SU-DHL-6 (cell line): ENCODE results near the gene THAP10.

Source experiments
- EZH2phosphoT487 ChIP-seq: fragments of 200-600 bp; sonication (generic), shearing (Covaris generic); conservative IDR thresholded peaks from 2 replicates; pipeline ENCODE4 v1.6.1; 2018; ENCODE audit warnings: mild to moderate bottlenecking, antibody characterized with exemption, low read length, moderate library complexity, mixed read lengths
- TF ChIP-seq, protein P1 (sequence below): fragments of 200-600 bp; sonication (generic); IDR thresholded peaks from one replicate; pipeline ENCODE4 v1.5.1; 2017; ENCODE audit warnings: antibody characterized with exemption, mild to moderate bottlenecking, low read length, moderate library complexity; ENCODE audit not compliant: insufficient read depth, poor library complexity, severe bottlenecking

DNA sequence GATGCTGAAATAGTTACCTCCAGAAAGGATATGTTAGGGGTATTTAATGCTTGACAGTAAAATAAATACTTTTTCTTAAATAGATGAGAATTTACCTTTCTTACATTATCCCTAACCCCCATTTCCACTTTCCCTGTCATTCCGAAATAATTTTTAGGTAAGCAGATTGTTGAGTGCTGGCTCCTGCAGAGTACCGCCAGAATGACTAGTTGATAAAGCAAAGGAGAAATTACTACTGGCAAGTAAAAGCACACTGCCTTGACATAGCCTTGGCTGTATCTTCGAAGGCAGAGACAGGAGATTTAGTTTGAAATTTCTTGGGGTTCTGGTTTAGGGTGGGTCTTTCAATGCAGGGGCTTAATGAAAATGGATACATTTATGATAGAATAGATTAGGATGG is 41.2 kb upstream of the THAP10 start:
- TF ChIP-seq, protein P1, sequence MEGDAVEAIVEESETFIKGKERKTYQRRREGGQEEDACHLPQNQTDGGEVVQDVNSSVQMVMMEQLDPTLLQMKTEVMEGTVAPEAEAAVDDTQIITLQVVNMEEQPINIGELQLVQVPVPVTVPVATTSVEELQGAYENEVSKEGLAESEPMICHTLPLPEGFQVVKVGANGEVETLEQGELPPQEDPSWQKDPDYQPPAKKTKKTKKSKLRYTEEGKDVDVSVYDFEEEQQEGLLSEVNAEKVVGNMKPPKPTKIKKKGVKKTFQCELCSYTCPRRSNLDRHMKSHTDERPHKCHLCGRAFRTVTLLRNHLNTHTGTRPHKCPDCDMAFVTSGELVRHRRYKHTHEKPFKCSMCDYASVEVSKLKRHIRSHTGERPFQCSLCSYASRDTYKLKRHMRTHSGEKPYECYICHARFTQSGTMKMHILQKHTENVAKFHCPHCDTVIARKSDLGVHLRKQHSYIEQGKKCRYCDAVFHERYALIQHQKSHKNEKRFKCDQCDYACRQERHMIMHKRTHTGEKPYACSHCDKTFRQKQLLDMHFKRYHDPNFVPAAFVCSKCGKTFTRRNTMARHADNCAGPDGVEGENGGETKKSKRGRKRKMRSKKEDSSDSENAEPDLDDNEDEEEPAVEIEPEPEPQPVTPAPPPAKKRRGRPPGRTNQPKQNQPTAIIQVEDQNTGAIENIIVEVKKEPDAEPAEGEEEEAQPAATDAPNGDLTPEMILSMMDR: no peak
- TF ChIP-seq EZH2phosphoT487: no peak
